Measurements from ENCODE around the gene TICAM2.

DNA sequence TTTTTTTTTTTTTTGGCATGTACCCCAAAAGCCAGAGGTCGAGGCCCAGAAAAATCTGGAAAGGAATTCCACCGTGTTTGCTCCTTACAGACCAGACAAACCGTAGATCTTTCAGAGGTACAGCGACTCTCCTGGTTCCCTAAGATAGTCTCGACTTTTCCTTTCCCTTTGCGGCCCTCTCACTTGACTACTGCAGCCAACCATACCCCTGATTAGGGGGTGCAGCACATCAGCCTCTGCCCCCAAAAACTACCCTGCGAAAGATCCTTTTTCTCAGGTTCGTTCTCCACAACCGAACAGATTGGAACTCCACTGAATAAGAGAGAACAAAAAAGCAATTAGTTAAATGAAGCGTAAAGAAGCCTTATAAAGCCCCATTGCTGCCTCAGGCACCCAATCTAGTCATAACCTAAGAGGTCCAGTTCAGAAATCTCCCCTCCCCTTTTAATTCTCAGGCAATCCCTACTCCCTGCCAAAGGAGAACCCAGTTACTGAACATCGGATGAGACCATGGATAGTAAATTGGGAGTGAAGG, 379 bp upstream of the TICAM2 start:
- TF ChIP-seq POLR2AphosphoS5 (IDR thresholded peaks at IDR 0.05; ENCODE audit: low read depth, low read length), result no peak
- TF ChIP-seq RFX5 (IDR thresholded peaks at IDR 0.05; ENCODE audit: borderline replicate concordance, low read depth, low read length), result no peak

Data from H1 (cell line).